Nephron progenitor cell (in vitro differentiated cells): ENCODE measurements around the gene TMEM223.

Experiments used
- DNase-seq: peaks from one replicate; pipeline ENCODE4 v3.0.0; 2021
- H3K27ac Mint-ChIP-seq: 2 replicates; pipeline ENCODE4 v1.8.0; 2021; ENCODE audit warnings: mild to moderate bottlenecking, moderate library complexity, mixed read lengths
- H3K27me3 Mint-ChIP-seq: 2 replicates; pipeline ENCODE4 v1.8.0; 2021; ENCODE audit warnings: mild to moderate bottlenecking, low read depth, mixed read lengths; ENCODE audit not compliant: poor library complexity
- H3K36me3 Mint-ChIP-seq: 2 replicates; pipeline ENCODE4 v1.8.0; 2021; ENCODE audit warnings: low read depth, mixed read lengths
- H3K4me1 Mint-ChIP-seq: 2 replicates; pipeline ENCODE4 v1.8.0; 2021; ENCODE audit warnings: mixed read lengths
- H3K4me3 Mint-ChIP-seq: 2 replicates; pipeline ENCODE4 v1.8.0; 2021; ENCODE audit warnings: mild to moderate bottlenecking, moderate library complexity, mixed read lengths
- H3K9me3 Mint-ChIP-seq: 2 replicates; pipeline ENCODE4 v1.8.0; 2021; ENCODE audit warnings: mild to moderate bottlenecking, moderate library complexity, mixed read lengths
- TF ChIP-seq, protein P1 (sequence below): fragments of 200-600 bp; sonication (generic); IDR thresholded peaks from 2 replicates; pipeline ENCODE4 v1.5.0; 2021; ENCODE audit warnings: antibody characterized with exemption

The TMEM223 gene

DNA sequence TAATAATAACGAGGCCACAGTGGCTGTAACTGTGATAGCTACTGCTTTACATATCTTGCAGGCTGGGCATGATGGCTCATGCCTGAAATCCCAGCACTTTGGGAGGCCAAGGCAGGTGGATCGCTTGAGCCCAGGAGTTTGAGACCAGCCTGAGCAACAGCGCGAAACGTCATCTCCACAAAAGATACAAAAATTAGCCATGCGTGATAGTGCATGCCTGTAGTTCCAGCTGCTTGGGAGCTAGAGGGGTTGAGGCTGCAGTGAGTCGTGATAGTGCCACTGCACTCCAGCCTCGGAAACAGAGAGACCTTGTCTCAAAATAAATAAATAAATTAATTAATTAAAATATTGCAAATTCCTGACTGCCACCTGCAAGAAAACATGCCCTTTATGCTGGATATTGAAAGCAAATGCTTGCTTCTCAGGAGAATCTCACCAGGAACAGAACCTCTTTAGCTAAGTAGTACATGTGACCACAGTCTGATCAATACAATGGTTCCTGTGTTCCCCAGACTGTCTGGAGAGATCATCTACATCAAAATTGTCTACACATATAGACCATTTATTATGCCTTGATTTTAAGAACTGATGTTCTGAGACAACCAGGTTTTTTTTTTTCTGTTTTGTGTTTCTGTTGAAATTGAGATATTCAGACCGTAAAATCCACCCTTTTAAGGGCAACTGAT is 44.2 kb downstream of the TMEM223 start:
- TF ChIP-seq, protein P1, sequence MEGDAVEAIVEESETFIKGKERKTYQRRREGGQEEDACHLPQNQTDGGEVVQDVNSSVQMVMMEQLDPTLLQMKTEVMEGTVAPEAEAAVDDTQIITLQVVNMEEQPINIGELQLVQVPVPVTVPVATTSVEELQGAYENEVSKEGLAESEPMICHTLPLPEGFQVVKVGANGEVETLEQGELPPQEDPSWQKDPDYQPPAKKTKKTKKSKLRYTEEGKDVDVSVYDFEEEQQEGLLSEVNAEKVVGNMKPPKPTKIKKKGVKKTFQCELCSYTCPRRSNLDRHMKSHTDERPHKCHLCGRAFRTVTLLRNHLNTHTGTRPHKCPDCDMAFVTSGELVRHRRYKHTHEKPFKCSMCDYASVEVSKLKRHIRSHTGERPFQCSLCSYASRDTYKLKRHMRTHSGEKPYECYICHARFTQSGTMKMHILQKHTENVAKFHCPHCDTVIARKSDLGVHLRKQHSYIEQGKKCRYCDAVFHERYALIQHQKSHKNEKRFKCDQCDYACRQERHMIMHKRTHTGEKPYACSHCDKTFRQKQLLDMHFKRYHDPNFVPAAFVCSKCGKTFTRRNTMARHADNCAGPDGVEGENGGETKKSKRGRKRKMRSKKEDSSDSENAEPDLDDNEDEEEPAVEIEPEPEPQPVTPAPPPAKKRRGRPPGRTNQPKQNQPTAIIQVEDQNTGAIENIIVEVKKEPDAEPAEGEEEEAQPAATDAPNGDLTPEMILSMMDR, result no peak
- no peaks in the 10 kb centered on the region for H3K27me3 Mint-ChIP-seq
- peaks cover 19% of the 10 kb centered on the region for H3K36me3 Mint-ChIP-seq
- H3K4me3 Mint-ChIP-seq, result no peak overlapping the region
- H3K4me1 Mint-ChIP-seq, result peaks cover 21% of the 10 kb centered on the region
- no peak overlapping the region for H3K27ac Mint-ChIP-seq
- no peak for DNase-seq
- peaks cover 7% of the 10 kb centered on the region for H3K9me3 Mint-ChIP-seq
